Measurements from ENCODE around the gene ACSL1.

GRCh38 chr4:184748251-184748652, 77.5 kb downstream of the ACSL1 start:
- TF ChIP-seq CTCF (IDR thresholded peaks at IDR 0.05) (no peak), POLR2A (IDR thresholded peaks at IDR 0.05) (no peak), EP300 (IDR thresholded peaks at IDR 0.05) (no peak), POLR2AphosphoS5 (IDR thresholded peaks at IDR 0.05) (peak in 2 of 3 donors; percentile 56 to 74)

Measured in stomach (tissue), 4 donors.